ENCODE measurements around the gene SI.

The SI gene

GRCh38 chr3:164929642-164930041 is 148.7 kb downstream of the SI start:
- no peak for TF ChIP-seq CTCF (conservative IDR thresholded peaks at IDR 0.05)
- H3K27ac ChIP-seq = no peak overlapping the region

Data from VCaP (cell line).